Effector memory CD8-positive, alpha-beta T cell (primary cell): ENCODE data around the gene TNC.
"Not testable (repeated sequence)": the region's sequence is repeated elsewhere in the genome, so short reads cannot be mapped to it uniquely, and the experiment has no call there.

Experiments used
- ATAC-seq: fragments of 150-1000 bp; cut with Tn5 transposase; replicated peaks from 2 replicates; pipeline ENCODE4 v1.10.0; 2021; ENCODE audit warnings: mild to moderate bottlenecking, moderate library complexity
- DNase-seq, 3 experiments: peaks; one replicate each; pipeline ENCODE4 v3.0.0; 2021
- H3K27ac Mint-ChIP-seq, 2 donors: one replicate each; pipeline ENCODE4 v1.8.0; 2022; ENCODE audit warnings: mild to moderate bottlenecking in 2 of 2, mixed read lengths in 2 of 2, moderate library complexity in 2 of 2
- H3K27me3 Mint-ChIP-seq, 2 donors: one replicate each; pipeline ENCODE4 v1.8.0; 2022; ENCODE audit warnings: mixed read lengths in 2 of 2
- H3K36me3 Mint-ChIP-seq: one replicate; pipeline ENCODE4 v1.8.0; 2022; ENCODE audit warnings: mild to moderate bottlenecking, moderate library complexity, mixed read lengths; ENCODE audit not compliant: insufficient read depth
- H3K4me1 Mint-ChIP-seq, 2 donors: one replicate each; pipeline ENCODE4 v1.8.0; 2022; ENCODE audit warnings: low read depth in 2 of 2, mixed read lengths in 2 of 2
- H3K4me3 Mint-ChIP-seq, 2 donors: one replicate each; pipeline ENCODE4 v1.8.0; 2022; ENCODE audit warnings: mild to moderate bottlenecking in 2 of 2, mixed read lengths in 2 of 2, moderate library complexity in 2 of 2
- H3K9me3 Mint-ChIP-seq, 2 donors: one replicate each; pipeline ENCODE4 v1.8.0; 2022; ENCODE audit warnings: mixed read lengths in 2 of 2

TNC gene

DNA sequence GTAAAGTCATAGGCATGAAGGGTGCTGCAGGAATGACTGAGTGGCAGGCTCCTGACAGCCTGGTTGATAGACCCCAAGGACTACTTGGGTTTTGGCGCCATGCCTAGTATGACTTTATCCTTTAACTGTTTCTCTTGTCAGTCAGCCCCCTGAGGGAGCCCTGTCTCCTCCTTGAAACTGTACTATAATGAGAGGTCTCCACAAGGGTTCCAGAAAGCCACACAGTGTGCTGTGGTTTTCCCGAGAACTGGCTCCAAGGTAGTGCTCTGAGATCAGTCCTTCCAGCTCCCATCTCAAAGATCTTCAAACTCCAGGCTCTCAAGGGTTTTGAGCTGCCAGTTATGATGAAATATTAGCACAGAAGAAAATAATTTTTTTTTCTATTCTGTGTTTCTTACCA, 26.7 kb upstream of the TNC start:
- no peaks in the 10 kb centered on the region for H3K9me3 Mint-ChIP-seq
- H3K4me3 Mint-ChIP-seq, result no peak overlapping the region
- H3K4me1 Mint-ChIP-seq, result peaks cover 0 to 4% of the 10 kb centered on the region in 2 donors
- H3K27me3 Mint-ChIP-seq, result peaks cover 36 to 39% of the 10 kb centered on the region in 2 donors
- no peaks in the 10 kb centered on the region for H3K36me3 Mint-ChIP-seq
- H3K27ac Mint-ChIP-seq, result no peak overlapping the region
- ATAC-seq, result no peak
- DNase-seq, result no peak

DNA sequence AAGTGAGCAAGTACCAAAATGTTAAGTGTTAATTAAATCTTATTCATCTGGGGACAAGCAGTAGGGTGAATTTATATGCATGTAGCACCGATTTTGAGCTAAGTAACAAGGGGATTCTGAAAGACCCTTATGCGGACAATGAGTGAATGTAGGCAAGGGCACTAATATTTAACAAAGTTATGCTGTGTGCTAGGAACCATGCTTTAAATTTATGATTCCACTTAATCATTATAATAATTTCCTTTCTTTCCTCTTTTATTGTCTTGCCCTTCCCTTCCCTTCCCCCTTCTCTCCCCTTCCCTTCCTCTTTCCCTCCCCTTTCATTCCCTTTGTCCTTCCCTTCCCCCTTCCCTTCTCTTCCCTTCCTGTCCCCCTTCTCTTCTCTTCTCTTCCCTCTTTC, 25.7 kb upstream of the TNC start:
- Mint-ChIP-seq H3K36me3 (no peaks in the 10 kb centered on the region), H3K9me3 (no peaks in the 10 kb centered on the region), H3K4me3 (no peak overlapping the region), H3K27me3 (peaks cover 33 to 36% of the 10 kb centered on the region in 2 donors), H3K27ac (no peak overlapping the region), H3K4me1 (peaks cover 0 to 4% of the 10 kb centered on the region in 2 donors)
- ATAC-seq (no peak), DNase-seq (no peak)

DNA sequence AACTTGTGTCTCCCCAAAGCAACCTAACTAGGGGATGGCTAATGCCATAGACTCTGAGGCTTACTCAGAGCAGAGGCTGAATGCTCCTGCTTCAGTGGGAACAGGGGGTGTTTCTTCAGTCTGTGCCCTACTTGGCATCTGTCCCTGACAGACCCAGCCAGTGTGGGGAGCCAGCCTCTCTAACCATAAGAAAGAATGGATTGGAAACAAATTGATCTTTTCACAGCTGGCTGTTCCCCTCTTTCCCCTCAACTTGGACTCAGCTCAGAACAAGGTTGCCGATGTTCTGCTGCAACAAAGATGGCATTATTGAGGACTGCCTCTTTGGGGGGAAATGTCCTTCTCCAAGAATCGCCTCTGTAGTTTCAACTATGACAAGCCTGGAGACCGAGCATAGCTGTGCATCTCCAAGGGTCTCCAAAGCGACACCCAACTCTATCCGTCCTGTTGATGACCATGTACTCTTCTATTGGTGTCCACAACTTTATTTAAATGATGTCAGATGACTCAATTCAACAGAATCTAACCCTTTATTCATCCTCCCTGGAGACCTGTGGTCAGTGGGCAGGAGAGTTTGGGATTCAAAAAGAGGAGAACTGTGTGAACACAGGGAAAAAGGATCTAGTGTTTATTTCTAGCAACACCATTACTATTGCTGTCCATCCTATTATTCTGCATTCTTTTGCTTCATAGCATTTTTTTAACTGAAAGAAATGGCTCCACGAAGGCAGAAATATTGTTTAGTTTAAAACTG, 24.7 kb upstream of the TNC start:
- peaks cover 0 to 4% of the 10 kb centered on the region in 2 donors for H3K4me1 Mint-ChIP-seq
- H3K9me3 Mint-ChIP-seq, result no peaks in the 10 kb centered on the region
- DNase-seq (no peak), ATAC-seq (no peak)
- no peak overlapping the region for H3K27ac Mint-ChIP-seq
- no peak overlapping the region for H3K4me3 Mint-ChIP-seq
- H3K27me3 Mint-ChIP-seq, result peaks cover 36 to 39% of the 10 kb centered on the region in 2 donors
- H3K36me3 Mint-ChIP-seq, result no peaks in the 10 kb centered on the region

DNA sequence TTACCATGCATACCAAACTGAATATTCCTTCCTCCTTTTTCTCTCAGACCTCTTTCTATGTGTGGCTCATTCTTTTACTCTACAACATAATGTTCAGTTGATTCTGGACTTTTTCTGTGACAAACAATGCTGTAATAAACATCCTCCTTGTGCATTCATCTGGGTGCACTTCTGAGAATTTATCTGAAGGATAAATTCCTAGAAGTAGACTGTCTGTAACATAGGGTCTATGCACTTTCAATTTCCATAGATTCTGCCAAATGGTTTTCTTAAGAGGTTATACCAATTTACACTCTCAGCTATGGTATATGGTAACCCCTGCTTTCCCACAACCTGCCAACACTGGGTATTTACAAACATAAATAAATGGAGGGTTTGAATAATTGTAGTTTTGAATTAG, 24.1 kb upstream of the TNC start:
- peaks cover 0 to 4% of the 10 kb centered on the region in 2 donors for H3K4me1 Mint-ChIP-seq

DNA sequence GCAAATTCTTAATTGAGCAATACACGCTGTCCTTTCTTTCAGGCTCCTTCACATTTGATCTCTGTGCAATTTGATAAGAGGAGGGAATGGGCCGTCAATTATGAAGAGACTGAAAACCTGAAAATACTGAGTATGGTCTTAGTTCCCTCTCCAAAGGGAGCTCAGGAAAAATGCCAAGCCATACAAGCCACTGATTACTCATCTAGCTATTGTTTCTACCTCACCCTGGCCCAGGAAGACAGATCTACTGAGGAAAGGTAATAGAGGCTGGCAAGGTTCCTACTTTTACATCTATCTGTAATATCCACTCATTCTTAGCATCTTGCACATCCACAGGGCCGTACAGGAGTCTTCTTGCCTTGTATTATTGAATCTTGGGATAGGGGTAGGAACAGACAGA, 23.7 kb upstream of the TNC start:
- no peak for DNase-seq
- no peak for ATAC-seq
- Mint-ChIP-seq H3K27me3 (peaks cover 47 to 50% of the 10 kb centered on the region in 2 donors), H3K27ac (no peak overlapping the region), H3K36me3 (no peaks in the 10 kb centered on the region), H3K4me1 (peaks cover 0 to 4% of the 10 kb centered on the region in 2 donors), H3K9me3 (no peaks in the 10 kb centered on the region), H3K4me3 (no peak overlapping the region)

More for the DNA sequence above, 24.1 kb upstream of the TNC start:
- DNase-seq (no peak), ATAC-seq (no peak)
- Mint-ChIP-seq H3K9me3 (no peaks in the 10 kb centered on the region), H3K36me3 (no peaks in the 10 kb centered on the region), H3K4me3 (no peak overlapping the region), H3K27ac (no peak overlapping the region), H3K27me3 (peaks cover 42 to 45% of the 10 kb centered on the region in 2 donors)

DNA sequence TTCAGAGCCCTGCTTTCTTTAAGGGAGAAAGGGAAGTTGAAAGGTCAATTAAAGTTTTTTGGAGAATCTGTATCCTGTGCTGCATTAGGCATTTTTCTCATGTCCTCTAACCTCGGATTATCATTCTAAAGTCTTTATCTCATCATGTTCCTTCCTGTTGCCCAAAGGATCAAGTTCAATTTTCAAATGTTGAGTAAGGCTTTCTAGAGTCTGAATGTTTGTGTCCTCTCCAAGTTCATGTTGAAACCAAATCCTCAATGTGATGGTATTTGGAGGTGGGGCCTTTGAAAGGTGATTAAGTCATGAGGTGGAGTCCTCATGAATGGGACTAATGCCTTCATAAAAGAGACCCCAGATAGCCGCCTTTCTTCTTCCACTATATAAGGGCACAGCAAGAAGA, 20.2 kb upstream of the TNC start:
- no peak for DNase-seq

DNA sequence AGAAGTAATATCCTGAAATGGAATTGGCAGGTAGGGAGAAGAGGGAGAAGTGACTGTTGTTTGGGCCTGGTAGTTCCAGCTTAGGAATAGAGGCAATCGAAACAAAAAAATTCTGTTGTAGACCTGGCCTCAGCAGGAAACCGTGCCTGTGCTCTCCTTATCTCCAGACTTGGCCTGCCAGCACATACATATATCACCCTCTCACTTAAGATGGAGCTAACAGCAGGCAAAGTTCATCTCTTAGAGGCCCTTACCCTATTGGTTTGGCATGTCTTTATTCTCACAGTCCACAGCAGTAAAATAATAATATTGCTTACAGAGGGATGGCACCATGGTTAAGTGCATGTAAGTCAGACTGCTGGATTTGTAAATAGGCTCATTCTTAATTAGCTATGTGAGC, 19.6 kb upstream of the TNC start:
- H3K27me3 Mint-ChIP-seq, result peaks cover 46 to 50% of the 10 kb centered on the region in 2 donors
- no peak overlapping the region for H3K27ac Mint-ChIP-seq
- DNase-seq, result no peak
- H3K4me1 Mint-ChIP-seq, result peaks cover 0 to 4% of the 10 kb centered on the region in 2 donors
- no peak for ATAC-seq
- no peak overlapping the region for H3K4me3 Mint-ChIP-seq
- no peaks in the 10 kb centered on the region for H3K36me3 Mint-ChIP-seq
- no peaks in the 10 kb centered on the region for H3K9me3 Mint-ChIP-seq

More for the DNA sequence above, 20.2 kb upstream of the TNC start:
- ATAC-seq, result no peak
- Mint-ChIP-seq H3K9me3 (no peaks in the 10 kb centered on the region), H3K36me3 (no peaks in the 10 kb centered on the region), H3K27ac (no peak overlapping the region), H3K27me3 (peaks cover 51 to 56% of the 10 kb centered on the region in 2 donors), H3K4me1 (peaks cover 0 to 4% of the 10 kb centered on the region in 2 donors), H3K4me3 (no peak overlapping the region)

DNA sequence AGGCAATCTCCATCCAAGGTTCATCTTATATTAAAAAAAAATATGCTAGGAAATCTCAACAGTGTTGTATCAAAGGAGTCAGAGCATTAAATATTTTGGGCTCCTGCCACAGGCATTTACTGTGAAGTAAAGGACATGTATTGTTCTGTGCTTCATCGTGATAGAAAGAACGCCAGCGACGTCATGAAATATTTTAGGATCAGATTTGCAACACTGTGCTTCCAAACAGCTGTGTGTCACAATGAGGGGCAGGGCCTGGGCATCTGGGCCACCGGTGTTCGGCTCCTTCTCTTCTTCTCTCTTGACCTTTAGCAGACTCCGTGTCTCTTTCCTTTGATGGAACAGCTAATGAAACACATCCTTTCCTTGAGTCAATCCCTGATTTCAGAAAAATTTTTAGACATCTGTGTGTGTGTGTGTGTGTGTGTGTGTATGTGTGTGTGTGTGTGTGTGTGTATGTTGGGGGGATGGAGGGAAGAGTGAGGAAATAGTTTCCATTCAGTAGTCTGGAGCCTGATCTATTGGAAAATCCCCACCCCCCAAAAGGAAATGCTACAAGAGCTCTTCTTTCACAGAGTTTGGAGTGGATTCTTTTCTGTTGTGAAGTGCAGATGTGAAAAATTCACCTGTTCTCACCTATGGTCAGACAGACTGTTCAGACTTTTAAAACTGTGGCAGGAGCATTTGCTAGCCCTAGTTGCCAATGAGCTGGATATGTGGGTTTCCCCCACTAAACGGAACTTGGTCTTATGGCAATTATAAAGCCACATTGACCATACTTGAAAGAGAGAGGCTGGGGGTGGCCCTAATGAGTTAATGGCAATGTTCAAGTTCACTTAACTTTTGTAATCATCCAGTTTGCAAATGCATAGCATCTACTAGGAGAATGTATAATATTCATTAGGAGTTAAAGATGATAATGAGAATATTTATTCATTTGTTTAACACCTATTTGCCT, 18.1 kb upstream of the TNC start:
- H3K4me3 Mint-ChIP-seq, result no peak overlapping the region
- no peaks in the 10 kb centered on the region for H3K9me3 Mint-ChIP-seq
- DNase-seq, result no peak
- ATAC-seq, result no peak
- H3K4me1 Mint-ChIP-seq, result no peaks in the 10 kb centered on the region
- H3K36me3 Mint-ChIP-seq, result no peaks in the 10 kb centered on the region
- H3K27me3 Mint-ChIP-seq, result peaks cover 33 to 41% of the 10 kb centered on the region in 2 donors
- no peak overlapping the region for H3K27ac Mint-ChIP-seq

DNA sequence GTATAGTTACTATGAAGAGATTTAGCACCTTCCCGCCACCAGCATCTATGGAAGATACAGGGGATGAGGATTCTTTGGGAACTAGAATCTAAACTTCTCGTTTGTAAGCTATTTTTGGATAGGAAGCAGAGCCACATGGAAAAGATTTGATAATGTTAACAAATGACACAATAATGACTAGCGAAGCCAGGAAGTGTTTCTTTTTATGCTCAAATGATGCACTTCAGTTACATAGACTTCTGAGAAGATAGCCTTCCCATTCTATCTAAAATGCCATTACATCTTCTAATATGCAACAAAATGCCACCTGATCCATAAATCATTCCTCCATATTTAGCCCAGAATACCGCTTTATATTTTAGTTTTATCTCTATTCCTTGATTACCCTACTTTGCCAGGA, 17.0 kb upstream of the TNC start:
- peaks cover 32 to 38% of the 10 kb centered on the region in 2 donors for H3K27me3 Mint-ChIP-seq
- H3K36me3 Mint-ChIP-seq, result no peaks in the 10 kb centered on the region
- no peak overlapping the region for H3K4me3 Mint-ChIP-seq
- ATAC-seq (no peak), DNase-seq (no peak)
- no peaks in the 10 kb centered on the region for H3K9me3 Mint-ChIP-seq
- no peaks in the 10 kb centered on the region for H3K4me1 Mint-ChIP-seq
- H3K27ac Mint-ChIP-seq, result no peak overlapping the region

DNA sequence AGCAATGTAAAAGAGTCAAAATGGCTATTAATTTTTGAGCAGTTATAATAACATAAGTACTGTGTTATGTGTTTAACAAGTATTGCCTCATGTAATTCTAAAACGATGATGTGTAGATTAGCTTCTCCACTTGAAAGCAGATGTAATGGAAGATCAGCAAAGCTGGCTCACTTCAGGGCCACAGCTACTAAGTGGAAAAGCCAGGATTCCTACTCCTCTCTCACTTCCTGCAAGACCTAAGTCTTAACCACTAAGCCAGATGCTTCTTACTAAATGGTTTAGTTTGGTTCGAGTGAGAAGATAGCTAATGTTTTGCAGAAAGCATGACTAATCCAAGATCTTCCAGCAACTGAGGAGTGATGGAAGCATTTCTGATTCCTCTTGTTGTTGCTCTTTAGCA, 15.7 kb upstream of the TNC start:
- peaks cover 41 to 50% of the 10 kb centered on the region in 2 donors for H3K27me3 Mint-ChIP-seq
- no peaks in the 10 kb centered on the region for H3K36me3 Mint-ChIP-seq
- DNase-seq (no peak), ATAC-seq (no peak)
- no peak overlapping the region for H3K27ac Mint-ChIP-seq
- no peaks in the 10 kb centered on the region for H3K9me3 Mint-ChIP-seq
- no peaks in the 10 kb centered on the region for H3K4me1 Mint-ChIP-seq
- no peak overlapping the region for H3K4me3 Mint-ChIP-seq

DNA sequence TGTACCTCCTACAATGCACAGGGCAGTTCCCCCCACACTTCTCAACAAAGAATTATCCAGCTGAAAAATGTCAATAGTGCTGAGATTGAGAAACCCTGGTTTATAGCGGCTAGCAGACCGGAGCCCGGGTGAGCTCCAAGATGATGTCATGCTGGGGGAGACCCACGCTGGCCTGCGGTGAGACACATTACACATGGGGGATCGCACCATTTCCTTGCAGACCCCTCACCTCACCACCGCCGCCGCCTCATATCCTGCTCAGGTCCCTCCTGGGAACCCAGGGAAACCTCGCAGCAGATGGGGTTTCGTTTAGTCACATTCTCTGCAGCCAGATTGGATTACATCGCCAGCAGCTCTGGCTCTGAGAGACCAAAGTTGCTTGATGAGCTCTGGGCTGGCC, 14.7 kb upstream of the TNC start:
- H3K36me3 Mint-ChIP-seq, result no peaks in the 10 kb centered on the region
- no peak overlapping the region for H3K27ac Mint-ChIP-seq
- peaks cover 37 to 58% of the 10 kb centered on the region in 2 donors for H3K27me3 Mint-ChIP-seq
- H3K4me3 Mint-ChIP-seq, result no peak overlapping the region
- no peaks in the 10 kb centered on the region for H3K4me1 Mint-ChIP-seq
- ATAC-seq (no peak), DNase-seq (no peak)
- H3K9me3 Mint-ChIP-seq, result no peaks in the 10 kb centered on the region

DNA sequence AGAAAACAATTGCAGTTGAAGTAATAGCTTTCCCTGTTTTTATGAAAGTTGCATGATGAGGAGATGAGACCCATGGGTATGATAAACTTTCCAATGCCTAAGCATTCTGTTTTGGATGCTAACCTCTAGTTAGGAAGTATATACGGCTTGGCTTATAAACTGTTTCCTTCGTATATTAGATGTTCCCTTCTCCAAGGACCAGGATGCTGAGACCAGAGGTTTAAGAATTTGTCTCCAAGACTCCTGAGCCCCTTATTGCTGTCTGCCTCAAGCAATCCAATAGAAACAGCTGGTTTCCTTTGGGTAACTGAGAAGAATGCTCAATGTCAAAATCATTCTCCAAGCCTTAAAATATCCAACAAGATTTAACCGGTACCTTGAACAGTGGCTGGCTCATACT, 12.2 kb upstream of the TNC start:
- no peak overlapping the region for H3K4me3 Mint-ChIP-seq
- H3K36me3 Mint-ChIP-seq, result no peaks in the 10 kb centered on the region
- H3K27me3 Mint-ChIP-seq, result peaks cover 23 to 51% of the 10 kb centered on the region in 2 donors
- no peak for DNase-seq
- no peak for ATAC-seq
- H3K4me1 Mint-ChIP-seq, result no peaks in the 10 kb centered on the region
- H3K9me3 Mint-ChIP-seq, result peaks cover 0 to 5% of the 10 kb centered on the region in 2 donors
- no peak overlapping the region for H3K27ac Mint-ChIP-seq

DNA sequence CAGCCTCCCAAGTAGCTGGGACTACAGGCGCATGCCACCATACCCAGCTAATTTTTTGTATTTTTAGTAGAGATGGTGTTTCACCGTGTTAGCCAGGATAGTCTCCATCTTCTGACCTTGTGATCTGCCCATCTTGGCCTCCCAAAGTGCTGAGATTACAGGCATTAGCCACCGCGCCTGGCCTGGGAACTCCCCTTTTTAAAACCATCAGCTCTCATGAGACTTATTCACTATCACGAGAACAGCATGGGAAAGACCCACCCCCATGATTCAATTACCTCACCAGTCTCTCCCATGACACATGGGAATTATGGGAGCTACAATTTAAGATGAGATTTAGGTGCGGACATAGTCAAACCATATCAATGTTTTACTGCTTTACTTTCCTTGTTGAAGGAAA, 10.8 kb upstream of the TNC start:
- ATAC-seq, H3K9me3 Mint-ChIP-seq, H3K4me1 Mint-ChIP-seq, H3K36me3 Mint-ChIP-seq, DNase-seq, H3K4me3 Mint-ChIP-seq, H3K27ac Mint-ChIP-seq: not testable (repeated sequence)
- peaks cover 22 to 59% of the 10 kb centered on the region in 2 donors for H3K27me3 Mint-ChIP-seq
